Right lobe of liver (tissue), 6 donors: ENCODE data around the gene NPAS2. TPM values are rescaled to one million over a fixed set of nuclear protein-coding genes. Genes with fewer than 3 reads are reported as not detected.
A peak's percentile ranks its signal among the peaks of the same experiment; 100 is the strongest.

Source experiments
- ATAC-seq, 4 donors: fragments of 200-7000 bp; cut with Tn5 transposase; one replicate each; pipeline ENCODE4 v1.9.1; 2020; ENCODE audit warnings: mild to moderate bottlenecking in 4 of 4, moderate library complexity in 4 of 4
- DNase-seq, 3 donors: peaks; one replicate each; pipeline ENCODE4 v3.0.0-alpha.2; 2020
- H3K27ac ChIP-seq, 3 donors: fragments of 200-600 bp; one replicate each; pipeline ENCODE4 v1.8.0; 2022
- H3K27me3 ChIP-seq, 2 donors: fragments of 200-600 bp; one replicate each; pipeline ENCODE4 v1.8.0; 2022
- H3K36me3 ChIP-seq, 4 donors: fragments of 200-600 bp; sonication (generic) in 1 of 4; one replicate each; pipeline versions ENCODE4 v1.5.1 to v1.8.0; 2017 to 2022; ENCODE audit warnings: control low read depth in 1 of 4
- H3K4me1 ChIP-seq, 4 donors: fragments of 200-600 bp; sonication (generic) in 1 of 4; one replicate each; pipeline versions ENCODE4 v1.5.1 to v1.8.0; 2017 to 2022; ENCODE audit warnings: control low read depth in 1 of 4
- H3K4me3 ChIP-seq, 3 donors: fragments of 200-600 bp; one replicate each; pipeline ENCODE4 v1.8.0; 2022
- H3K9me3 ChIP-seq, 4 donors: fragments of 200-600 bp; sonication (generic) in 1 of 4; one replicate each; pipeline versions ENCODE4 v1.5.1 to v1.8.0; 2017 to 2022; ENCODE audit warnings: control low read depth in 1 of 4
- CTCF ChIP-seq, 4 donors: fragments of 200-600 bp in 3 of 4; fragments of 450-650 bp in 1 of 4; IDR thresholded peaks; one replicate each; pipeline versions ENCODE4 v1.5.1 to v1.8.0; 2016 to 2022; ENCODE audit warnings: antibody characterized with exemption in 4 of 4, mild to moderate bottlenecking in 2 of 4
- POLR2A ChIP-seq: fragments of 450-650 bp; IDR thresholded peaks from one replicate; pipeline ENCODE4 v1.6.1; 2017; ENCODE audit warnings: antibody characterized with exemption, mild to moderate bottlenecking
- WGBS: methylation state at CpG from one replicate; pipeline ENCODE4 v1.1.6; 2018; ENCODE audit warnings: low coverage, low lambda C conversion rate; ENCODE audit not compliant: insufficient coverage; ENCODE audit errors: missing lambda C conversion rate; 5-methylcytosine and 5-hydroxymethylcytosine counted together
- intact Hi-C, 2 donors: fragments of 100-400 bp; cut with DNase I; formaldehyde crosslinking; loops; one replicate each; pipeline versions ENCODE4 v1.11.2 to v1.14.1; 2022
- total RNA-seq, 6 experiments: library from RNA; depleted of rRNA in 2 of 6; stranded (reverse); fragments of >200 nt in 2 of 6; fragmentation: NEBNext Ultra II Directional in 3 of 6; extraction: Animal tissue kit (Norgen Biotek cat#: 25700) in 3 of 6; gene quantifications; one replicate each; pipeline versions ENCODE4 v1.1.0 to v1.2.4, GENCODE V29; 2016 to 2023
- donor health status: DM: no; HTN: yes; CAD: no.
- donor health status: DM: no; HTN: no; CAD: no.
- donor health status: DM: no; HTN: no; CAD: no.
- donor health status: DM: no; HTN: yes; CAD: no.
- donor health status: DM: no; HTN: yes; CAD: no.

NPAS2 gene
- total RNA-seq, 6 experiments from 2014 or later, result 8.8 to 33.3 (median 24.5) TPM

GRCh38 chr2:100791294-100791935 lies 28.5 kb upstream of the NPAS2 start:
- Histone ChIP-seq H3K9me3 (no peaks in the 10 kb centered on the region), H3K27ac (no peak overlapping the region), H3K27me3 (no peaks in the 10 kb centered on the region), H3K4me1 (peaks cover 0 to 12% (median 4%) of the 10 kb centered on the region in 4 donors), H3K36me3 (no peaks in the 10 kb centered on the region), H3K4me3 (no peak overlapping the region)
- ATAC-seq, result peak; percentile 87 to 95 (median 88)
- peak; percentile 67 to 73 (median 71) for DNase-seq
- intact Hi-C loops, result no loop called here
- TF ChIP-seq POLR2A (no peak), CTCF (IDR thresholded peaks at IDR 0.05) (peak in 1 of 4 donors; percentile 22)
- 47% methylated on average over 6 of the region's 10 CpGs for WGBS

- Histone ChIP-seq H3K9me3 (no peaks in the 10 kb centered on the region), H3K36me3 (no peaks in the 10 kb centered on the region), H3K27ac (no peak overlapping the region), H3K4me3 (no peak overlapping the region), H3K4me1 (peaks cover 0 to 12% (median 4%) of the 10 kb centered on the region in 4 donors), H3K27me3 (no peaks in the 10 kb centered on the region)
- WGBS, result 39% methylated on average over 6 of the region's 7 CpGs
- intact Hi-C loops, result no loop called here
- TF ChIP-seq POLR2A, result no peak
- no peak for TF ChIP-seq CTCF (IDR thresholded peaks at IDR 0.05)
- ATAC-seq (peak in 3 of 4 donors; percentile 5 to 23 (median 12)), DNase-seq (no peak)
These were observed 28.0 kb upstream of the NPAS2 start for GRCh38 chr2:100791936-100792308.

- Histone ChIP-seq H3K4me3 (no peak overlapping the region), H3K36me3 (no peaks in the 10 kb centered on the region), H3K27me3 (no peaks in the 10 kb centered on the region), H3K27ac (no peak overlapping the region), H3K9me3 (no peaks in the 10 kb centered on the region), H3K4me1 (peaks cover 0 to 12% (median 4%) of the 10 kb centered on the region in 4 donors)
- TF ChIP-seq CTCF (IDR thresholded peaks at IDR 0.05) (no peak), POLR2A (no peak)
- intact Hi-C loops, result no loop called here
- ATAC-seq, result no peak
- DNase-seq, result no peak
- 100% methylated on average over 2 of the region's 8 CpGs for WGBS
These were observed 26.7 kb upstream of the NPAS2 start for GRCh38 chr2:100793220-100793619.

- 100% methylated on average over 3 of the region's 9 CpGs for WGBS
- ATAC-seq, result no peak
- no peak for DNase-seq
- Histone ChIP-seq H3K4me1 (peaks cover 0 to 12% (median 4%) of the 10 kb centered on the region in 4 donors), H3K27me3 (no peaks in the 10 kb centered on the region), H3K27ac (no peak overlapping the region), H3K36me3 (no peaks in the 10 kb centered on the region), H3K9me3 (no peaks in the 10 kb centered on the region), H3K4me3 (no peak overlapping the region)
- TF ChIP-seq CTCF (IDR thresholded peaks at IDR 0.05), result no peak
- no peak for TF ChIP-seq POLR2A
- intact Hi-C loops, result no loop called here
These were observed 26.0 kb upstream of the NPAS2 start for GRCh38 chr2:100793982-100794381.
